ENCODE measurements around the gene BIRC7. TPM values are rescaled to one million over a fixed set of nuclear protein-coding genes. Genes with fewer than 3 reads are reported as not detected.
"Not testable (repeated sequence)": the region's sequence is repeated elsewhere in the genome, so short reads cannot be mapped to it uniquely, and the experiment has no call there.

Gene BIRC7
- total RNA-seq, 1 donor from 2014 or later = not detected

DNA sequence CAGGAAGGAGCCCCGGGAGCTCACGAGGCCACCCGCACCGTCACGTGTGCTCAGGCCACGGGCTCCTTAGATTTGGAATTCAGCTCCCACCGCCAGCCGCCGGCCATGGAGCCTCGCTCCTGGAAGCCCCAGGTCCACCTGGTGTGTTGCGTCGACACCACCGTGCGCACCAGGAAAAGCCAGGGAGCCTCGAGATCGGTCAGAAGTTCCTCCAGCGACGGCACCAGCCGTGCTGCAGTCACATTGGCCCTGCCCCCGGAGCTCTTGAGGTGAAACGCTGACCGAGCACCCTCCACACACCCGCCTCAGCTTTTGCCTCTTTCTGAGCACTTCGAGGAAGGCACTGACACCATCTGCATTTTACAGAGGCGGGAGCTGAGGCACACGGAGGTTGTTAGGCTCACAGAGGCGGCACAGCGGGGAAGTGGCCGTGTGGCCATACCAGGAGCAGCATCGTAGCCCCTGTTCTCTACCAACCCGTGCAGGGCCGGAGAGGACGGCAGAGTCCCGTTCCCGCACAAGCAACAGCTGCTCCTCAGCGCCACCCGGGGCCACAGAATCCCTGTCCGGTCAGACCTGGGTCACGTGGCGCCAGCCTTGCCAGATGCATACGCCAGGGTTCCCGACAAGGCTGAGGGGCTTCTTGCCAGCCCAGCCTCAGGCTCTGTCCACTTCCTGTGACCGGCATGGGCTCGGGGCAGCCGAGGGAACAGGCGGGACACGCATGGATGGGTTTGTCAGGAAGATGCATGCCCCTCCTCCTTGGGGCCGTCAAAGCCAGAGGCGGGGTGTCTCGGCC lies 11.0 kb downstream of the BIRC7 start:
- no peak for DNase-seq (ENCODE audit: low read depth in 2 of 2)

- no peak for DNase-seq (ENCODE audit: low read depth in 2 of 2)
Measured at GRCh38 chr20:63247671-63248228, 12.0 kb downstream of the BIRC7 start.

DNA sequence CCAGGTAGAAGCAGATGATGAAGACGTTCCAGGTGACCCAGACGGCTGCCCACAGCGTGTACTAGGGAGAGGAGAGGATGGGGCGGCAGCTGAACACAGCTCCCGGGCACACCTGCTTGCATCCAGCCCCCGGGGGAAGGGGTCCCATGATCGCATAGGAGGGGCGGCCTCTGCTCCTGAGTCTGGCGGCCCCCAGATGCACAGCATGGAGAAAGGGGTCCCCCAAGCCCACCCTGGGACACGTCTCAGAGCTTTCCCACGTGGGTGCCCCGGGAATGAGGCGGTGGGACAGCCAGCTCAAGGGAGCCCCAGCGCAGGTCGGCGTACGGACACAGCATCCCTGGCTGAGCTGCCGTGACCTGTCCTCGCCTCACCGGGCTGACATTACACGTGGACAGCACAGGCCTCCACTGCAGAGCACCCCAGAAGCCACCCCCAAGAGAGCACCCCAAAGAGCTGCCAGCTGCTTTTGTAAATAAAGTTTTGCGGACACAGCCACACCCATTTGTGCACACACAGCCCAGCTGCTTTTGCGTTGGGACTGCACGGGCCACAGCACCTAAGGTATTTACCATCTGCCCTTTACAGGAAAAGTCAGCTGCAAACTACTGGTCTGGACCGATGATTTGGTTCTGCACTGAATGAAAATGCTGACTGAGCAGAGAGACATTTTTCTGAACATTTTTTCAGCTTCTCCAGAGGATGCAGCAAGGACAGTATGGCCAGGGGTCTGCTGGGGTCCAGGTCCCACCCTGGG lies 13.3 kb downstream of the BIRC7 start:
- no peak for DNase-seq (ENCODE audit: low read depth in 2 of 2)

GRCh38 chr20:63249891-63250290 lies 14.2 kb downstream of the BIRC7 start:
- DNase-seq (ENCODE audit: low read depth in 2 of 2) = no peak

DNA sequence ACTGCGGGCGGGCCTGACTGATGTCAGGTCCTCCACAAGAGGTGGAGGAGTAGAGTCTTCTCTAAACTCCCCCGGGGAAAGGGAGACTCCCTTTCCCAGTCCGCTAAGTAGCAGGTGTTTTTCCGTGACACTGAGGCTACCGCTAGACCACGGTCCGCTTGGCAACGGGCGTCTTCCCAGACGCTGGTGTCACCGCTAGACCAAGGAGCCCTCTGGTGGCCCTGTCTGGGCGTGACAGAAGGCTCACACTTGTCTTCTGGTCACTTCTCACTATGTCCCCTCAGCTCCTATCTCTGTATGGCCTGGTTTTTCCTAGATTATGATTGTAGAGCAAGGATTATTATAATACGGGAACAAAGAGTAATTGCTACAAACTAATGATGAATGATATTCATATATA lies 15.6 kb downstream of the BIRC7 start:
- not testable (repeated sequence) for DNase-seq (ENCODE audit: low read depth in 2 of 2)

GRCh38 chr20:63252284-63252711 lies 16.6 kb downstream of the BIRC7 start:
- no peak for DNase-seq (ENCODE audit: low read depth in 2 of 2)

DNA sequence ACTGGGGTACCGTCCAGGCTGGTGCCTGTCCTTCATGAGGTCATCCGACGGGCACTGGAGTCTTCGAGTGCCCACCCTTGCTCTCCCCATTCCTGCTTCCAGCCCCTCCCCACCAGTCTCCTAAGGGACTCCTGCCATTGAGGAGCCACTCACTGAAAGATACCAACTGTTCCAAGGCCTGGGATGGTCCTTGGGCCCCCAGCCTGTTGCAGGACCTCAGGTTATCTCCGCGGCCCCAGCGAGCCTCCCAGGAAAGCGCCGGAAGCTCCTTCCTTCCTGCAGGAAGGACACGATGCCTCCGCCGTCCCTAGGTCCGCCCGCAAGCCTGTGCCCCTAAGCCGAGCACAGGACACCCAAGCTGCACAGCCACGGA lies 17.3 kb downstream of the BIRC7 start:
- no peak for DNase-seq (ENCODE audit: low read depth in 2 of 2)

DNA sequence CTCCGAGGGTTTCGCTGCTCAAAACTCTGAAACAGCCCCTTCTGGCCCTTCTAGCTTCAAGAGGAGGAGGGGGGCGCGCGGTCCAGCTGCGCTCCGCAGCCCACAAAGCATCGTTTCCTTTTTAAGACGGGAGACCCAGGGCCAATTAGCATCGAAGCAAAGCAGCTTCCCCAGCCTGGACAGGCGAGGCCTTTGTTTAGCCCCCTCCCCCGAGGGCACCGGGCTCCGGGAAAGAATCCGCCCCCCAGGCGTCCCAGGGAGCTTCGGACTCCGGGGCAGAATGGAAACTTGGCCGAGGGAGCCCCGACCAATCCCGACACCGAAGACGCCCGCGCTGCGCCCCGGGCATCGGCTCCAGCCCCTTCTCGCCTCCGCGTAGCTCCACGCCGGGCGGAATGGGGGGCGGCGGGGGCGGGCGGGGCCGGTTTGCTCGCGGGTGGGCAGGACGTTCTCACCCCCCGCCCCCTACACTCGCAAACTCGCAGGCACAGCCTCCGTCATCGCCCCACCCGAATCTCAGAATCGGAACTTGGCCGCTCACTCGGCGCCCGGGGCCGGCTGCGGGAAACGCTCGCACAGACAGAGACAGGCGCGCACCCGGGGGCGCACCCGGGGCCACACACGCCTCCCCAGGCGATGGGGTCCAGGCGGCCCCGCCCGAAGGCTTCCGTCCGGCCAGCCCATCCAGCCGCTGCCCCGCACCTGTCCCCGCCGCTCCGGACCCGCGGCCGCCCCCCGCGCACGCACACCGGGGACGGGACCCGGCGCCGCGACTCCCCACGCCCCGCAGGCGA lies 17.9 kb downstream of the BIRC7 start:
- DNase-seq (ENCODE audit: low read depth in 2 of 2) = no peak

DNA sequence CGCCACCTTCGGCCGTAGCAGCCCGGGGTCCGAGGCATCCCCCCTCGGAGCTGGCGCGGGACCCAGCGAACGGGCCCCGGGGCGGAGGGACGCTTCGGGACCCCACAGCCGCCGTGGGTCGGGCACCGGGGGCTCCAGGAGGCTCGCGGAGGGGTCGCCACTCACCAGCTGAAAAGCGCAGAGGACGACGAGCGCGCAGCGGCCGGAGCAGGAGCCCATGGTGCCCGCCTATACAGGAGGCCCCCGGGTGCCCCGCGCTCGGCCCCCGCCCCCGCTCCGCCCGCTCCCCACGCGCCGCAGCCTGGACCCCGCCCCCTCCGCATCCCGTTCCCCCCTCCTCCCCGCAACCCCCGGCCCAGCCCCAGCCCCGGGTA lies 18.5 kb downstream of the BIRC7 start, which contains the start of gene NKAIN4:
TSS of gene NKAIN4 (minus strand) at position 232 of the 374 bp plus-strand sequence. CDS start at position 219, 13 bp downstream.
- DNase-seq (ENCODE audit: low read depth in 2 of 2) = no peak

DNA sequence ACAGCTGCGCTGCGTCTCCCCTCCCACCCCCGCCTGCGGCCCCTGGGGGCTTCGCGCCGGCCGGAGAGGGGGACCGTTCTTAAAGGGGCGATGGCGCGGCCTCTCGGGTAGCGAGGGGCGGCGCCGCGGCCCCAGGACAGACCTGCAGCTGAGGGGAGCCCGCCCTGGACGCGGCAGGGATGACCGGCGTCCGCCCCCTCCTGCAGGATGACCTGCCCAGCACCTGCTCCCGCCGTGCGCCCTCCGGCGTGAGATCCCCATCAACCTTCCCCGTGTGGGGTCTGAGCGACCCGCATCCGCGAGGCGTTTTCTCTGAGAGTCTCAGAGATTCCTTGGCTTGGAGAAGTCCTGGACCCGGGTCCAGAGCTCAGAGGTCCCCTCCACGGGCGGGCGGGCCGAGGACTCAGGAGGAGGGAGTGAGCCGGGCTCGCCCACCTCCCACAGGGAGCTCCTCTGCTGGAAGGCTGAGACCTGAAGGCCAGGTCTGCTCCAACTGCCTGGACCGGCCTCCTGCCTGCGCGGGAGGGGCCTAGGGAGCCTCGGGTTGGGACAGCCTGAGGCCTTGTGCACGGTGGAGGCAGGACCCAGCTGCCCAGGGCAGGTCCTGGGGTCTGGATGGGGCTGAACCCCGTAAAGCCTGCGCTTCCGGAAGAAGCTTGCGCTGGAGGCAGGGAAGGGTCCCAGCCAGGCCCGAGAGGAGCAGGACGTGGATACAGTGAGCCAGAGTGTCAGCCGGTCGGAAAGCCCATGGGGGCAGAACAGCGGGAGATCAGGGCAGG lies 19.1 kb downstream of the BIRC7 start:
- no peak for DNase-seq (ENCODE audit: low read depth in 2 of 2)

DNA sequence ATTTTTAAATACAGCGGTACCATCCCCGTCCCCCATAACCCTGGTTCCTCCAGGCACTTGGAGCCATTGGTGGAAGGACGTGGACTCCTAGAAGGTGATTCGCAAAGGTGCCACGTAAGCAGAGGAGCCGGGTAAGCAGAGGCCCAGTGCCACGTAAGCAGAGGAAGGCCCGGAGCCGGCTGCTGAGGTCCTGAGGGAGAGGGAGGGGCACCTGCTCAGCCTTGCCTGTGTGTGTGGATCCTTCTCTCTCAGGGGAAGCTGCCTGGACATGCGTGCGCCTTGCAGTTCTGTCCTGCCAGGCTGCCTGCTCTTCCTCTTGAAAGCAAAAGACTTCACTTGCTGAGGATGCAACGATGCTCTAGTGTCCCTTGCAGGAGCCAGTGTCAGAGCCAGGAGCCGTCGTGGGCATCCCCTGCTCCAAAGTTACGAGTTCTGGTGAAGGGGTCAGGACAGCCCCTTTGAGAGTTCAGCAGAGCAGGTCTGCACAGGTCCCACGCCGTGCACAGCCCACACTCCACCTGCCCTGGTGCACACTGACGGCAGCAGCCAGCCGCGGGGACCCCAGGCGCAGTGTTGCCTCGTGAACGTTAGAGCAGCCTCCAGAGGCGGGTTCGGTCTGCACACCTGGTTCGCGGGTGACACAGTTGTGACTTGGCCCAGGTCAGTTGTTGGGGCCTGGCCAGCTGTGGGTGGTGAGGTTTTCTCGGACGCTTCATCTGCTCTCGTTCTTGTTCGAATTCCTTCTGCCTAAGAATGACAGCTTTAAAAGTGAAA lies 20.4 kb downstream of the BIRC7 start:
- no peak for DNase-seq (ENCODE audit: low read depth in 2 of 2)

GRCh38 chr20:63256954-63257353 lies 21.2 kb downstream of the BIRC7 start:
- DNase-seq (ENCODE audit: low read depth in 2 of 2) = no peak

DNA sequence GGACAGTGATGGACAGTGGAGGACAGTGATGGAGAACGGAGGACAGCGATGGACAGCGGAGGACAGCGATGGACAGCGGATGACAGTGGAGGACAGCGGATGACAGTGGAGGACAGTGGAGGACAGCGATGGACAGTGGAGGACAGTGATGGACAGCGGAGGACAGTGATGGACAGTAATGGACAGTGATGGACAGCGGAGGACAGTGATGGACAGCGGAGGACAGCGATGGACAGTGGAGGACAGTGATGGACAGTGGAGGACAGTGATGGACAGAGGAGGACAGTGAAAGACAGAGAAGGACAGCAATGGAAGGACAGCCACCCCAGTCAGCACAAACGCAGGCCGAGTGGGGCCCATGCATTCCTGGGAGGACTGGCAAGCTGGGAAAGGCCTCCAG lies 21.9 kb downstream of the BIRC7 start:
- DNase-seq (ENCODE audit: low read depth in 2 of 2) = no peak

- DNase-seq (ENCODE audit: low read depth in 2 of 2) = no peak
Measured at GRCh38 chr20:63258781-63259180, 23.1 kb downstream of the BIRC7 start.

DNA sequence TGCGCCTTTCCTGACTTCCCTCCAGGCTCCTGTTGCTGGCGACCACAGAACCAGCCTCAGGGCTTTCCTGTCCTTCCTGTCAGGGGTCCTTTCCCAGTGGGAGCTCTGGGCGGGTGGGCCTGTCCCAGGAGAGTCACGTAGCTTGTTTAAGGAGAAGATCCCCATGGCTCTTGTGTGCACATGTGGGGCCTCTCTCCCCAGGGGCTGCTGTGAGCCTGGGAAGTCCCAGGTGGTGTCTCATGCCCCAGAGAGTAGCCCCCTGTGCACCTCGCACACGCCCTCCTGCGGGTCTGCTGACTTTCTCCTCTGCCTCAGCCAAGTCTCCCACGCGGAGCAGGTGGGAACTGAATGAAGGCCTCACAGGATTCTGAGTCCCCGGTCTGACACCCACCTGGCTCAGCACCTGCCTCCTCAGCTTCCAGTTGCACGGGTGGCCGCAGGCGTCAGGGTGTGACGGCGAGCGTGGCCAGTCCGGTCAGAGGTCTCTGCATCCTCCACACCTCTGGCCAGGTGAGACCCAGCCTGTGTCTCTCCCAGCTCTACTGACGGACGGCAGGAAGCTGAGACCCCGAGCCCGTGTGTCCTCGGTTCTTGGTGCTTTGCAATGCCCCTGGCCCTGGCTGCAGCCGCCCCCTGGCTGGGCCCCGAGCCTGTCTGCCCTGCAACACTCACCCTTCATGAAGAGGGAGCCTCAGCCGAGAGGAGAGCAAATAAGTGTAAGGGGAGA lies 24.2 kb downstream of the BIRC7 start:
- no peak for DNase-seq (ENCODE audit: low read depth in 2 of 2)

DNA sequence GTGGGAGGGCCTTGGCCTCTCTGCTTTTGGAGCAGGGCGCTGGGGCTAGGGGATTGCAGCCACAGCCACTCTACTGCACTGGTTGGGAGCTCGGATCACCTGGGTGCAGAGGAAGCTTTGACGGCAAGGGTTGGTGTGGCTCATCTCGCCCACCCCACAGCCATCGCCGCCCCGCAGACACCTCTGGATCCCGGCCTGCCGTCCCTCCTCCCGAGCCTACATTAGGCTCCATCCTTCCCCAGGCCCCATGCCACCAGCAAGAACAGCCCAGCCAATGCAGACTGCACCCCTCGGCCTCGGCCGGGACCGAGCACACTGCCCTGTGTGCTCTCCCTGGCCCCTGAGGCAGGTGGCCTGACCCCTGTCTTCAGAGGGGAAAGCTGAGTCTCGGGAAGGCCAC lies 24.8 kb downstream of the BIRC7 start:
- DNase-seq (ENCODE audit: low read depth in 2 of 2) = no peak

GRCh38 chr20:63261060-63261794 lies 25.5 kb downstream of the BIRC7 start:
- DNase-seq (ENCODE audit: low read depth in 2 of 2) = no peak

DNA sequence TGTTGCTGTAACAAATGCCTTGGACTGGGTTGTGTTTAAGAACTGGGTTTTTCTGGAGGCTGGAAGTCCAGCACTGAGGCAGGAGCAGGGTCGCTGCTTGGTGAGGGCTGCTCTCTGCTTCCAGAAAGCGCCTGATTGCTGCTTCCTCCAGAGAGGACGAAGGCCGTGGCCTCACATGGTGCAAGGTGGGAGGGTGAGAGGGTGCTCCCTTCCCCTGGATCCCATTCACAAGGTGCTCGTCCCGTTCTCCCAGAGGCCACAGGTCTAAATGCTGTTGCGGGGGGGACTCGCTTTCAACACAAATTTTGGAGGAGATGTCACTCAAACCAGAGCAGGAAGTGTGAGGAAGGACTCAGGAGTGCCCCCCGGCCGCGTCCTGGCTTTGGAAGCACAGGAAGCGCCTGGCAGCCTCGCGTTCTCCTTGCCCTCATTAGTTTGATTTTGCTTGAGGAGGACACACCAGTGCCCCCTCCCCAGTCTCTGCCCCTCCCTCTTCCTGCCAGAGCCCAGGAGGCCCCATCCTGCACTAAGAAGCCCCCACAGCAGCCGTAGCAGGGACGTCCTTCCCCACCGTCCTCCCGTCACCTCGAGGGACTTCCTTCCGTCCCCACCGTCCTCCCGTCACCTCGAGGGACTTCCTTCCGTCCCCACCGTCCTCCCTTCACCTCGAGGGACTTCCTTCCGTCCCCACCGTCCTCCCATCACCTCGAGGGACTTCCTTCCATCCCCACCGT lies 26.3 kb downstream of the BIRC7 start:
- DNase-seq (ENCODE audit: low read depth in 2 of 2) = no peak

Data from dermis microvascular lymphatic vessel endothelial cell (primary cell).